MCF 10A (cell line): Measurements from ENCODE around the gene UTS2B. TPM values are rescaled to one million over a fixed set of nuclear protein-coding genes. Genes with fewer than 3 reads are reported as not detected.

Source experiments
- BruUV-seq: library from RNA; stranded (reverse); fragments of 400-500 nt; replicated peaks from 2 replicates; lab custom pipeline; 2021; lab: Mats Ljungman, UMichigan
- CTCF ChIA-PET: fragments of 300-600 bp; sonication (Branson Sonifier 250); formaldehyde crosslinking; extraction: SDS; loops from one replicate; lab custom pipeline; 2021; ENCODE audit warnings: antibody characterized with exemption, inconsistent platforms; lab: Yijun Ruan, JAX
- POLR2A ChIA-PET: fragments of 300-600, 350-650 bp; sonication (Branson Sonifier 250); formaldehyde crosslinking; extraction: SDS; loops from one replicate; lab custom pipeline; 2020; ENCODE audit warnings: antibody characterized with exemption, inconsistent platforms; lab: Yijun Ruan, JAX
- DNase-seq: peaks from one replicate; pipeline ENCODE4 v3.0.0-alpha.2; 2018; ENCODE audit not compliant: unreplicated experiment
- H3K27ac Mint-ChIP-seq: one replicate; pipeline ENCODE4 v1.8.0; 2022; ENCODE audit warnings: mild to moderate bottlenecking, low read depth, mixed read lengths; ENCODE audit not compliant: unreplicated experiment
- H3K27me3 Mint-ChIP-seq: one replicate; pipeline ENCODE4 v1.8.0; 2022; ENCODE audit warnings: mixed read lengths; ENCODE audit not compliant: insufficient read depth, unreplicated experiment
- H3K36me3 Mint-ChIP-seq: one replicate; pipeline ENCODE4 v1.8.0; 2022; ENCODE audit warnings: mild to moderate bottlenecking, moderate library complexity, mixed read lengths; ENCODE audit not compliant: insufficient read depth, unreplicated experiment
- H3K4me1 Mint-ChIP-seq: one replicate; pipeline ENCODE4 v1.8.0; 2022; ENCODE audit warnings: mixed read lengths; ENCODE audit not compliant: insufficient read depth, unreplicated experiment
- H3K4me3 Mint-ChIP-seq: one replicate; pipeline ENCODE4 v1.8.0; 2022; ENCODE audit warnings: mild to moderate bottlenecking, moderate library complexity, mixed read lengths; ENCODE audit not compliant: unreplicated experiment
- H3K9me3 Mint-ChIP-seq: one replicate; pipeline ENCODE4 v1.8.0; 2022; ENCODE audit warnings: mixed read lengths; ENCODE audit not compliant: unreplicated experiment
- intact Hi-C: fragments of 100-400 bp; cut with micrococcal nuclease; formaldehyde crosslinking; loops from 2 replicates; pipeline ENCODE4 v1.14.1; 2022
- total RNA-seq: library from RNA; stranded (reverse); gene quantifications from 2 replicates; pipeline ENCODE4 v1.2.3, GENCODE V29; 2022
- TF ChIP-seq, protein P1 (sequence below): fragments of 200-600 bp; IDR thresholded peaks from one replicate; pipeline ENCODE4 v1.8.0; 2022; ENCODE audit warnings: antibody characterized with exemption, mild to moderate bottlenecking; ENCODE audit not compliant: unreplicated experiment

Gene UTS2B
- total RNA-seq, 1 experiment from 2014 or later, result 0.26 TPM

- POLR2A ChIA-PET, result interaction anchor here (0.6 to 1.4 kb wide), 2 partner anchors 28 to 309 kb away, joined by 3 to 4 read pairs; no protein-coding TSS in a partner anchor
- CTCF ChIA-PET, result interaction anchor here (0.6 to 0.9 kb wide), 2 partner anchors 9 to 618 kb away, joined by 3 to 4 read pairs; no protein-coding TSS in a partner anchor
- no peaks in the 10 kb centered on the region for H3K27me3 Mint-ChIP-seq
- no peak for DNase-seq
- TF ChIP-seq, protein P1, sequence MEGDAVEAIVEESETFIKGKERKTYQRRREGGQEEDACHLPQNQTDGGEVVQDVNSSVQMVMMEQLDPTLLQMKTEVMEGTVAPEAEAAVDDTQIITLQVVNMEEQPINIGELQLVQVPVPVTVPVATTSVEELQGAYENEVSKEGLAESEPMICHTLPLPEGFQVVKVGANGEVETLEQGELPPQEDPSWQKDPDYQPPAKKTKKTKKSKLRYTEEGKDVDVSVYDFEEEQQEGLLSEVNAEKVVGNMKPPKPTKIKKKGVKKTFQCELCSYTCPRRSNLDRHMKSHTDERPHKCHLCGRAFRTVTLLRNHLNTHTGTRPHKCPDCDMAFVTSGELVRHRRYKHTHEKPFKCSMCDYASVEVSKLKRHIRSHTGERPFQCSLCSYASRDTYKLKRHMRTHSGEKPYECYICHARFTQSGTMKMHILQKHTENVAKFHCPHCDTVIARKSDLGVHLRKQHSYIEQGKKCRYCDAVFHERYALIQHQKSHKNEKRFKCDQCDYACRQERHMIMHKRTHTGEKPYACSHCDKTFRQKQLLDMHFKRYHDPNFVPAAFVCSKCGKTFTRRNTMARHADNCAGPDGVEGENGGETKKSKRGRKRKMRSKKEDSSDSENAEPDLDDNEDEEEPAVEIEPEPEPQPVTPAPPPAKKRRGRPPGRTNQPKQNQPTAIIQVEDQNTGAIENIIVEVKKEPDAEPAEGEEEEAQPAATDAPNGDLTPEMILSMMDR, result no peak
- H3K9me3 Mint-ChIP-seq, result no peaks in the 10 kb centered on the region
- H3K4me1 Mint-ChIP-seq, result no peaks in the 10 kb centered on the region
- intact Hi-C loops, result no loop called here
- no peak overlapping the region for H3K27ac Mint-ChIP-seq
- no TSS peak for BruUV-seq
- no peak overlapping the region for H3K4me3 Mint-ChIP-seq
- no peaks in the 10 kb centered on the region for H3K36me3 Mint-ChIP-seq
Observed at GRCh38 chr3:191300422-191300821, 29.9 kb downstream of the UTS2B start.

DNA sequence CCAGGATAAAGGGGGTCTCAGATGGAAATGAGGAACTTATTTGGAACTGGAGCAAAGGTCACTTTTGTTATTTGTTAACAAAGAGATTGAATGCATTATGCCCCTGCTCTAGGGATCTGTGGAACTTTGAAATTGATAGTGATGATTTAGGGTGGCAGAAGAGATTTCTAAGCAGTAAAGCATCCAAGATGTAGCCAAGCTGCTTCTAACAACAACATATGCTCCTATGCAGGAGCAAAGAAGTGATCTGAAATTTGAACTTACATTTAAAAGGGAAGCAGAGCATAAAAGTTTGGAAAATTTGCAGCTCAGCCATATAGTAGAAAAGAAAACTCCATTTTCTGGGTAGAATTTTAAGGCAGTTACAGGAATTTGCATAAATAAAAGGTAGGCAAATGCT, 31.5 kb downstream of the UTS2B start:
- TF ChIP-seq, protein P1, result no peak
- CTCF ChIA-PET, result no interaction called here
- Mint-ChIP-seq H3K27ac (no peak overlapping the region), H3K9me3 (no peaks in the 10 kb centered on the region), H3K36me3 (no peaks in the 10 kb centered on the region), H3K4me1 (no peaks in the 10 kb centered on the region), H3K27me3 (no peaks in the 10 kb centered on the region), H3K4me3 (no peak overlapping the region)
- POLR2A ChIA-PET, result interaction anchor here (1.1 kb wide), 1 partner anchor 12 kb away, joined by 4 read pairs; no protein-coding TSS in a partner anchor
- no TSS peak for BruUV-seq
- no peak for DNase-seq
- intact Hi-C loops, result no loop called here

DNA sequence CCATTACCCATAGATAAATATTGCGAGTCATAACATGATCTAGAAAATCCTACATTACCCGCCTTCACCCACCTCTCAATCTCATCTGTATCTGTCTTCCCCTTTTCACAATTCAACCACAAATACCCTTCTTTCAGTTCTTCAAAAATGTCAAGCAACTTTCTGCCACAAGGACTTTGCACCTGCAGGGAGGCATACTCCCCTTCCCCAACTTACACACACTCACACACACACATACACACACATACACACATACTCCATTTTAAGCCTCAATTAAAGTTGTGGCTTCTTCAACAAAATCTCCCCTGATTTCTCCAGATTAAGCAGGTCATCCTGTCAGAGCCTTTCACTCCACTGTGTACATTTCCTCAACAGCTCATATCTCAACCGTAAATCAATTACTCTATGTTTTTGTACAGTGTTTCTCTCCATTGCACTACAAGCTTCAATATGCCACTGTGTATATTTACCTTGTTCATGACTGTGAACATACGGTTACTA, 34.2 kb downstream of the UTS2B start:
- ChIA-PET POLR2A (interaction anchor here (0.5 kb wide), 1 partner anchor 161 kb away, joined by 3 read pairs; no protein-coding TSS in a partner anchor), CTCF (no interaction called here)
- BruUV-seq, result no TSS peak
- Mint-ChIP-seq H3K4me3 (no peak overlapping the region), H3K36me3 (no peaks in the 10 kb centered on the region), H3K9me3 (no peaks in the 10 kb centered on the region), H3K4me1 (no peaks in the 10 kb centered on the region), H3K27ac (no peak overlapping the region), H3K27me3 (no peaks in the 10 kb centered on the region)
- no peak for DNase-seq
- TF ChIP-seq, protein P1, result no peak
- intact Hi-C loops, result no loop called here

DNA sequence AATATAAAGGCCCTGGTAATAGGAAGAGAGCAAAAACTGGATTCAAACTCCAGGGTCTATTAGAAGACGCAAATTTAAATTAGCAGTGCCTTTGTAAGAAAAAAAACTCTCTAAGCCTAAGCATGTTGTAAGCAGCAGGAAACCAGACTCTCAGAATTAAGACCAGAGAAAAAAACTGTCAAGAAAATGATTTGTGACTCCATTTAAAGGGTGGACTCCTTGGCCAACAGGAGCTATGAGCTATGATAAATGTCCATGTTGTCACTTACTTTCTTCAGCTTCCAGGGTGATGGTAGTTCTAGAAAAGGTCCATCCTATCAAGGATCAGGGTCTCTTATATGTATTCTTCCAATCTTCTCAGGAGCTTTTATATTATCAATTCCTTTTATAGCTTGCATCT, 36.0 kb downstream of the UTS2B start:
- intact Hi-C loops, result no loop called here
- H3K36me3 Mint-ChIP-seq, result no peaks in the 10 kb centered on the region
- no TSS peak for BruUV-seq
- TF ChIP-seq, protein P1, result no peak
- no peaks in the 10 kb centered on the region for H3K27me3 Mint-ChIP-seq
- no peaks in the 10 kb centered on the region for H3K4me1 Mint-ChIP-seq
- H3K27ac Mint-ChIP-seq, result no peak overlapping the region
- no peak for DNase-seq
- no peaks in the 10 kb centered on the region for H3K9me3 Mint-ChIP-seq
- CTCF ChIA-PET, result no interaction called here
- POLR2A ChIA-PET, result interaction anchor here (0.7 kb wide), 1 partner anchor 25 kb away, joined by 3 read pairs; no protein-coding TSS in a partner anchor
- H3K4me3 Mint-ChIP-seq, result no peak overlapping the region
